Stimulated activated CD8-positive, alpha-beta memory T cell treated with anti-CD3 and anti-CD28 coated beads, Interleukin-12 subunit alpha, Interleukin-12 subunit beta, amount 100 ng/mL, for 24 hours (primary cell): ENCODE measurements around the gene CBLN3.

Source experiments
- DNase-seq: peaks from one replicate; pipeline ENCODE4 v3.0.0-alpha.2; 2020; ENCODE audit errors: extremely low read depth

Gene CBLN3

GRCh38 chr14:24439257-24439656, 9.8 kb upstream of the CBLN3 start:
- no peak for DNase-seq

- DNase-seq, result no peak
These were observed 9.0 kb upstream of the CBLN3 start for GRCh38 chr14:24438223-24439097.

- DNase-seq, result no peak
These were observed 8.2 kb upstream of the CBLN3 start for GRCh38 chr14:24437736-24438067.

- DNase-seq, result no peak
These were observed 7.7 kb upstream of the CBLN3 start for GRCh38 chr14:24437020-24437735.

GRCh38 chr14:24436355-24437019, 7.0 kb upstream of the CBLN3 start:
- no peak for DNase-seq

- DNase-seq, result no peak
These were observed 6.5 kb upstream of the CBLN3 start for GRCh38 chr14:24435998-24436354.

- no peak for DNase-seq
These were observed 5.8 kb upstream of the CBLN3 start for GRCh38 chr14:24435192-24435810.

- no peak for DNase-seq
These were observed 5.2 kb upstream of the CBLN3 start for GRCh38 chr14:24434676-24435075.

- no peak for DNase-seq
These were observed 4.6 kb upstream of the CBLN3 start for GRCh38 chr14:24434036-24434435.

- DNase-seq, result no peak
These were observed 3.0 kb upstream of the CBLN3 start for GRCh38 chr14:24432259-24433131.

GRCh38 chr14:24431569-24432258, 2.2 kb upstream of the CBLN3 start:
- DNase-seq, result peak; percentile 75

- DNase-seq, result peak; percentile 53
These were observed 1.5 kb upstream of the CBLN3 start for GRCh38 chr14:24430682-24431568.

- DNase-seq, result no peak
These were observed 744 bp upstream of the CBLN3 start for GRCh38 chr14:24430143-24430681.

- DNase-seq, result no peak
These were observed 657 bp downstream of the CBLN3 start for GRCh38 chr14:24428628-24429394.

- DNase-seq, result no peak
These were observed 1.6 kb downstream of the CBLN3 start for GRCh38 chr14:24427537-24428508.

- DNase-seq, result no peak
These were observed 2.4 kb downstream of the CBLN3 start for GRCh38 chr14:24426912-24427536.
